ENCODE results near the gene OR2H2. TPM values are rescaled to one million over a fixed set of nuclear protein-coding genes. Genes with fewer than 3 reads are reported as not detected.

Gene OR2H2
- total RNA-seq, 1 donor from 2014 or later = not detected

DNA sequence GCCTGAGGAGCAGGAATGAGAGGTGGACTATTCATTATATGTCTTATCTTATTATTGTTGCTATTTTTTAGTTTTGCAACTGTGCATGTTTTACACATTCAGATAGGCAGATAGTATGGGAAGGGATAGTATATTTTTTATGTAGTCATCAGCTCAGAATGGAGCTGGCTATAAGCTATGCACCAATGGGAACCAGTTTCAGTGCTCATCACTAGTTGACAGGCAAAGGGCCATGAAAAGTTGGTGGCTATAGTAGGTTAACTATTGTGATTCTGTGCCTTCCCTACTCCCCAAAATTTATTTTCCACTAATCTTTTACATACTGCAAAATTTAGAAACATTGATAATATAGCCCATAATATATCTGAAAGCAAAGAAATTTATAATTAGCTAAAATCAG is 20.0 kb upstream of the OR2H2 start:
- Histone ChIP-seq H3K36me3 (ENCODE audit: insufficient read depth, low read length) (no peaks in the 10 kb centered on the region), H3K4me2 (ENCODE audit: low read length) (no peak overlapping the region), H3K79me2 (ENCODE audit: insufficient read depth, low read length) (no peaks in the 10 kb centered on the region), H4K20me1 (ENCODE audit: insufficient read depth, low read length) (no peaks in the 10 kb centered on the region), H3K9me3 (ENCODE audit: insufficient read depth, low read depth, low read length) (no peaks in the 10 kb centered on the region), H3K27ac (ENCODE audit: low read depth, low read length) (no peak overlapping the region), H3K27me3 (ENCODE audit: insufficient read depth, low read length) (no peaks in the 10 kb centered on the region), H3K9ac (ENCODE audit: low read length) (no peak overlapping the region), H3K4me3 (ENCODE audit: insufficient read depth, low read depth, low read length) (no peak overlapping the region), H3K4me1 (ENCODE audit: insufficient read depth, low read length) (no peaks in the 10 kb centered on the region), H2AFZ (ENCODE audit: low read depth, low read length) (no peak overlapping the region)
- H3K36me3 Mint-ChIP-seq (ENCODE audit: low read depth, unreplicated experiment) = no peaks in the 10 kb centered on the region
- H3K9me3 Mint-ChIP-seq (ENCODE audit: unreplicated experiment) = peaks cover 7% of the 10 kb centered on the region
- no peak overlapping the region for H3K4me3 Mint-ChIP-seq (ENCODE audit: unreplicated experiment)
- H3K27ac Mint-ChIP-seq (ENCODE audit: unreplicated experiment) = no peak overlapping the region
- DNase-seq (ENCODE audit: low read depth) = no peak
- peaks cover 6% of the 10 kb centered on the region for H3K4me1 Mint-ChIP-seq (ENCODE audit: low read depth, unreplicated experiment)
- FAIRE-seq = no peak
- no peak for TF ChIP-seq EZH2 (IDR thresholded peaks at IDR 0.05; ENCODE audit: insufficient read depth, low read length)
- TF ChIP-seq, protein P1, sequence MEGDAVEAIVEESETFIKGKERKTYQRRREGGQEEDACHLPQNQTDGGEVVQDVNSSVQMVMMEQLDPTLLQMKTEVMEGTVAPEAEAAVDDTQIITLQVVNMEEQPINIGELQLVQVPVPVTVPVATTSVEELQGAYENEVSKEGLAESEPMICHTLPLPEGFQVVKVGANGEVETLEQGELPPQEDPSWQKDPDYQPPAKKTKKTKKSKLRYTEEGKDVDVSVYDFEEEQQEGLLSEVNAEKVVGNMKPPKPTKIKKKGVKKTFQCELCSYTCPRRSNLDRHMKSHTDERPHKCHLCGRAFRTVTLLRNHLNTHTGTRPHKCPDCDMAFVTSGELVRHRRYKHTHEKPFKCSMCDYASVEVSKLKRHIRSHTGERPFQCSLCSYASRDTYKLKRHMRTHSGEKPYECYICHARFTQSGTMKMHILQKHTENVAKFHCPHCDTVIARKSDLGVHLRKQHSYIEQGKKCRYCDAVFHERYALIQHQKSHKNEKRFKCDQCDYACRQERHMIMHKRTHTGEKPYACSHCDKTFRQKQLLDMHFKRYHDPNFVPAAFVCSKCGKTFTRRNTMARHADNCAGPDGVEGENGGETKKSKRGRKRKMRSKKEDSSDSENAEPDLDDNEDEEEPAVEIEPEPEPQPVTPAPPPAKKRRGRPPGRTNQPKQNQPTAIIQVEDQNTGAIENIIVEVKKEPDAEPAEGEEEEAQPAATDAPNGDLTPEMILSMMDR (IDR thresholded peaks at IDR 0.05; ENCODE audit: insufficient read depth, low read depth, low read length) = no peak
- peaks cover 1% of the 10 kb centered on the region for H3K27me3 Mint-ChIP-seq (ENCODE audit: low read depth, unreplicated experiment)

DNA sequence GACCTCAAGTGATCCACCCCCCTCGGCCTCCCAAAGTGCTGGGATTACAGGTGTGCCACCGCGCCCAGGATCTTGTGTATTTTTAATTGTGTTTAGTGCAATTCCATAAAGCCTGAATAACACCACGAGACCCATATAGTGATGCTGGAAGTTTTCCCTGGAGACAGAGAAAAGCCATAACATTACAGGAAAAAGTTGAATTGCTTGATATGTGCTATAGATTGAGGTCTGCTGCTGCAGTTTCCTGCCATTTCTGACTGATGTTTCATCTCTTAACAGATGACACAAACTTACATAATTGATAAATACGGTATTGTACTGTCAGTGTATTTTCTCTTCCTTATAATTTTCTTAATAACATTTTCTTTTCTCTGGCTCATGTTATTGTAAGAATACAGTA is 18.1 kb upstream of the OR2H2 start:
- H3K4me3 Mint-ChIP-seq (ENCODE audit: unreplicated experiment) = no peak overlapping the region

DNA sequence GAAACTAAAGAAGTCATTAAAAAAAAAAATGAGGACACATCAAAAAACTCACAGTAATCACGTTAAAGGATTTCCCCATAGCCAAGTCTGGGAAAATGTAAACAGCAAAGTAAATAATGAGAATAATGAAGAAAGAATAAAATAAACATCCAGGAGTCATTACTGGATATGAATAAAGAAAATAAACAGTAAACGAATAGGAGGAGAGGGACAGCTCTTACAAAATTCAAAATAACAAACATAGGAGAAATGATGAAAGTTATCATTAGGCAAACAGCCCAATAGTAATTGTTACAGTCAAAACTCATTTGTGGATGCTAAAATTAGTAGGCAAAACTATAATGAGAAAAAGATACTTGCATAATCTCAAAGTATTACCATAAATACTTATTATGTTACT is 17.4 kb upstream of the OR2H2 start:
- H3K9ac ChIP-seq (ENCODE audit: low read length) = no peak overlapping the region
- no peak overlapping the region for H3K4me2 ChIP-seq (ENCODE audit: low read length)
- H4K20me1 ChIP-seq (ENCODE audit: insufficient read depth, low read length) = no peaks in the 10 kb centered on the region
- Mint-ChIP-seq H3K9me3 (ENCODE audit: unreplicated experiment) (peaks cover 3% of the 10 kb centered on the region), H3K27ac (ENCODE audit: unreplicated experiment) (peak overlapping the region; percentile 24), H3K27me3 (ENCODE audit: low read depth, unreplicated experiment) (peaks cover 1% of the 10 kb centered on the region), H3K36me3 (ENCODE audit: low read depth, unreplicated experiment) (no peaks in the 10 kb centered on the region), H3K4me3 (ENCODE audit: unreplicated experiment) (no peak overlapping the region), H3K4me1 (ENCODE audit: low read depth, unreplicated experiment) (no peaks in the 10 kb centered on the region)
- H3K27ac ChIP-seq (ENCODE audit: low read depth, low read length) = no peak overlapping the region
- H3K27me3 ChIP-seq (ENCODE audit: insufficient read depth, low read length) = no peaks in the 10 kb centered on the region
- no peak overlapping the region for H3K4me3 ChIP-seq (ENCODE audit: insufficient read depth, low read depth, low read length)
- no peak for DNase-seq (ENCODE audit: low read depth)
- no peaks in the 10 kb centered on the region for H3K36me3 ChIP-seq (ENCODE audit: insufficient read depth, low read length)
- TF ChIP-seq EZH2 (IDR thresholded peaks at IDR 0.05; ENCODE audit: insufficient read depth, low read length) = no peak
- TF ChIP-seq, protein P1 (IDR thresholded peaks at IDR 0.05; ENCODE audit: insufficient read depth, low read depth, low read length) = no peak
- no peaks in the 10 kb centered on the region for H3K9me3 ChIP-seq (ENCODE audit: insufficient read depth, low read depth, low read length)
- FAIRE-seq = no peak
- no peaks in the 10 kb centered on the region for H3K79me2 ChIP-seq (ENCODE audit: insufficient read depth, low read length)
- no peaks in the 10 kb centered on the region for H3K4me1 ChIP-seq (ENCODE audit: insufficient read depth, low read length)
- no peak overlapping the region for H2AFZ ChIP-seq (ENCODE audit: low read depth, low read length)

More for the DNA sequence above, 18.1 kb upstream of the OR2H2 start:
- FAIRE-seq (no peak), DNase-seq (ENCODE audit: low read depth) (no peak)
- Mint-ChIP-seq H3K36me3 (ENCODE audit: low read depth, unreplicated experiment) (no peaks in the 10 kb centered on the region), H3K9me3 (ENCODE audit: unreplicated experiment) (peaks cover 6% of the 10 kb centered on the region), H3K27ac (ENCODE audit: unreplicated experiment) (no peak overlapping the region), H3K27me3 (ENCODE audit: low read depth, unreplicated experiment) (peaks cover 1% of the 10 kb centered on the region), H3K4me1 (ENCODE audit: low read depth, unreplicated experiment) (no peaks in the 10 kb centered on the region)
- Histone ChIP-seq H3K27ac (ENCODE audit: low read depth, low read length) (no peak overlapping the region), H3K9ac (ENCODE audit: low read length) (no peak overlapping the region), H3K4me3 (ENCODE audit: insufficient read depth, low read depth, low read length) (no peak overlapping the region), H3K36me3 (ENCODE audit: insufficient read depth, low read length) (no peaks in the 10 kb centered on the region), H3K4me2 (ENCODE audit: low read length) (no peak overlapping the region), H3K79me2 (ENCODE audit: insufficient read depth, low read length) (no peaks in the 10 kb centered on the region), H2AFZ (ENCODE audit: low read depth, low read length) (no peak overlapping the region), H3K9me3 (ENCODE audit: insufficient read depth, low read depth, low read length) (no peaks in the 10 kb centered on the region), H3K4me1 (ENCODE audit: insufficient read depth, low read length) (no peaks in the 10 kb centered on the region), H3K27me3 (ENCODE audit: insufficient read depth, low read length) (no peaks in the 10 kb centered on the region), H4K20me1 (ENCODE audit: insufficient read depth, low read length) (no peaks in the 10 kb centered on the region)
- TF ChIP-seq, protein P1 (IDR thresholded peaks at IDR 0.05; ENCODE audit: insufficient read depth, low read depth, low read length) = no peak
- no peak for TF ChIP-seq EZH2 (IDR thresholded peaks at IDR 0.05; ENCODE audit: insufficient read depth, low read length)
